HG03460 (cell line): Measurements from ENCODE around the gene SLC9B1.
A peak's percentile ranks its signal among the peaks of the same experiment; 100 is the strongest.

Experiments used
- ATAC-seq: cut with Tn5 transposase; IDR thresholded peaks from one replicate; pipeline ENCODE4 v1.9.1; 2021; ENCODE audit not compliant: unreplicated experiment

Gene SLC9B1

GRCh38 chr4:103019308-103020124 lies at the start of gene SLC9B1:
Gene SLC9B1 (minus strand): TSS chr4:103019705. CDS start chr4:102991711, 27,994 bp downstream.
- peak; percentile 99 for ATAC-seq

GRCh38 chr4:103067841-103068547 lies 48.5 kb upstream of the SLC9B1 start:
- no peak for ATAC-seq

- no peak for ATAC-seq
Observed at GRCh38 chr4:103060453-103061148, 41.1 kb upstream of the SLC9B1 start.

GRCh38 chr4:103054030-103054429 lies 34.5 kb upstream of the SLC9B1 start:
- ATAC-seq, result no peak

- no peak for ATAC-seq
Observed at GRCh38 chr4:103052779-103053178, 33.3 kb upstream of the SLC9B1 start.

- no peak for ATAC-seq
Observed at GRCh38 chr4:103052145-103052544, 32.6 kb upstream of the SLC9B1 start.

- no peak for ATAC-seq
Observed at GRCh38 chr4:103050736-103051436, 31.4 kb upstream of the SLC9B1 start.

GRCh38 chr4:103046416-103047290 lies 27.1 kb upstream of the SLC9B1 start:
- peak; percentile 90 for ATAC-seq

GRCh38 chr4:103044183-103044582 lies 24.7 kb upstream of the SLC9B1 start:
- ATAC-seq, result no peak

- ATAC-seq, result no peak
Observed at GRCh38 chr4:103036169-103036568, 16.7 kb upstream of the SLC9B1 start.

- no peak for ATAC-seq
Observed at GRCh38 chr4:103032574-103032973, 13.1 kb upstream of the SLC9B1 start.

- no peak for ATAC-seq
Observed at GRCh38 chr4:103030791-103031190, 11.3 kb upstream of the SLC9B1 start.

- no peak for ATAC-seq
Observed at GRCh38 chr4:103029300-103029699, 9.8 kb upstream of the SLC9B1 start.

- ATAC-seq, result no peak
Observed at GRCh38 chr4:103026868-103027267, 7.4 kb upstream of the SLC9B1 start.

GRCh38 chr4:103024996-103025395 lies 5.5 kb upstream of the SLC9B1 start:
- no peak for ATAC-seq

GRCh38 chr4:103021120-103021519 lies 1.6 kb upstream of the SLC9B1 start:
- ATAC-seq, result no peak

- ATAC-seq, result no peak
Observed at GRCh38 chr4:103018391-103019307, 856 bp downstream of the SLC9B1 start.

- ATAC-seq, result no peak
Observed at GRCh38 chr4:103012551-103012950, 7.0 kb downstream of the SLC9B1 start.

- ATAC-seq, result no peak
Observed at GRCh38 chr4:103012060-103012459, 7.4 kb downstream of the SLC9B1 start.
